GM21526 (cell line): ENCODE data around the gene PRKCQ.

Source experiments
- ATAC-seq: cut with Tn5 transposase; IDR thresholded peaks from one replicate; pipeline ENCODE4 v1.9.1; 2021; ENCODE audit warnings: moderate library complexity; ENCODE audit not compliant: unreplicated experiment, low FRiP score

PRKCQ gene

DNA sequence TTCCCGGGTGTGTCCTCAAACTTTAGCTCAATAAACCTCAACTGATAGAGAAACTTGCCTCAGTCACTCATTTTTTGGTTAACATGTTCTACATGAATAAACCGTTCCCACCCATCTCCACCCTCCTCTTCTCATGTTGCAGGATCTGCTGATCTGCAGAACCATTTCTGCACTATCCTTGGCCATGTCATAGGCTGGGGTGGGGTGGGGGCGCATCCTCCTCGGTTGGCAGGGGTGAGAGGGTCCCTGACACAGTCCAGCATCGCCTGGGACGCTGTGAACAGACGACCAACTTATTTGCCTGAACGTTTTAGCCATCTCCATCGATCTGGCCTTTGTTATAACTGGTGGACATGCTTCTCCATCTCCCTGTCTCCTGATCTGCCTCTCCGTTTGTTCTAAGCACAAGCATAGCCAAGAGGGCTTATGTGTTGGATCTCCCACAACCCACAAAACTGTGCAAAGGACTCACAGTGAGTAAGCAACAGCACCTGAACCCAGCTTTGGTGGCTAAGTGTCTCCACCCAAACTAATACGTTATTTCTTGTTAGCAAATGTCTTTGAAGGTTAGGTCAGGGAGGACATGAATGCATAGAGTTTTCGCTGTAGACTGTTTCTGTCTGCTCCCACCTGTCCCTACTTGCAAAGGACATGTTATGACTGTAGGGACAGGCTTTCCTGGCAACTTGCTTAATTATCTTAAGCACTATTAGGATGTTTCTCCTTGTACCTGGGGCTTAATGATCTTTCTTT, 51.7 kb downstream of the PRKCQ start:
- no peak for ATAC-seq

DNA sequence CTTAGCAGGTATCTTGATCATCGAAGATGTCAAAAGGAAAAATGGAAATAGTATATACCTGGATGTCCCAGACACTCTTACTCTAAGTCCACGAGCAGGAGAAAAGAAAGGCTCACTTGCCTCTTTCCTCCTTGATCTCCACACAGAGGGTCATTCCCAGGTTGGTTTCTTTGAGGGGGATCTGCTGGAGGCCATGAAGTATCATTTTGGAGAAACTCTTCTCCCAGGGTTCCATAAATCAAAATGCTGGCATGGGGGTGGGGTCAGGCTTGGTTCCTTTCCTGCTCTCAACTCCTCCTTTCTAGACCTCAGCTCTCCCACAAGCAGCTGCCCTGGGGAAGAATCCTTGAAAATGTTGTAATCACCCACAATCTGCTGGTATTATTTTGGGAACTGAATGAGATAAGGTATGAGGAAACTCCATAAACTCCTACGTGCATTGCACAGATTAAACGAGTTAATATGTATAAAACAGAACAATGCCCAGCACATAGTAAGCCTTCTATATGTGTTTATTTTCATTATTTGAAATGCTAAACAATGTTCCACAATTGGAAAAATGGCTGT, 54.4 kb downstream of the PRKCQ start:
- no peak for ATAC-seq

DNA sequence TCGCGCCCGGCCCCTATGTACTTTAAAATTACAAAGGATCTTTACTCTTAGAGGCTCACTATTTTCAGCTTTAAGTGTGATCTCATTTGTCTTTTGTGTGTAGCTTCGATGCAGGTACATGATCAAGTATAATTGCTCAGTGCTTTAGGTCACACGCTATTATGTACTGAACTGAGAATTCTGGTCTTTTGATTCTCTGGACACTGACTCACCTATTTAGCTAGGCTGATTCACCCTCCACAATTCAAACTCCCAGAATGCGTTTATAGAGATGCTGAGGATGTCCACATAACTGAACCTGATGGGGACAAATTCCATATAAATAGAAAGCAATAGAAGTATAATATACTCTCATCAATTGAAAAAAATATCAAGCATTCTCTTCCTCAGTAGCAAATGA, 57.8 kb downstream of the PRKCQ start:
- no peak for ATAC-seq

- no peak for ATAC-seq
Measured at GRCh38 chr10:6520138-6520537, 59.9 kb downstream of the PRKCQ start.

- no peak for ATAC-seq
Measured at GRCh38 chr10:6518791-6519429, 61.2 kb downstream of the PRKCQ start.

DNA sequence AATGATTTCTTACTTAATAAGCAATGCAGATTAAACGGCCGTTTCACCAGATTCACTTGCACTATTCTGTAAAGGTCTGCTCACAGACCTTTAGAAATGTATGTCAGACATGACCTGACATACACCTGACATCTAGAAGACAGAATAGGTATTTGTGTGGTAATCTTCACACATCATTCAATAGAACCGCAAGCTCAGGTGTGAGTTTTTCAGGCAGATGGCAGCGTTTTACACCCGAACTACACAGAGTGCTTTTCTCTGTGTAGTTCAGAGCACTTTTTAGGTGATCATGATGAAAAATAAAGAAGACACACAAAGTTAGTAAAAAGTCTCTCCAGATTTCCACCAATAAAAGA, 63.2 kb downstream of the PRKCQ start:
- ATAC-seq = no peak

- no peak for ATAC-seq
Measured at GRCh38 chr10:6516281-6516928, 63.7 kb downstream of the PRKCQ start.

DNA sequence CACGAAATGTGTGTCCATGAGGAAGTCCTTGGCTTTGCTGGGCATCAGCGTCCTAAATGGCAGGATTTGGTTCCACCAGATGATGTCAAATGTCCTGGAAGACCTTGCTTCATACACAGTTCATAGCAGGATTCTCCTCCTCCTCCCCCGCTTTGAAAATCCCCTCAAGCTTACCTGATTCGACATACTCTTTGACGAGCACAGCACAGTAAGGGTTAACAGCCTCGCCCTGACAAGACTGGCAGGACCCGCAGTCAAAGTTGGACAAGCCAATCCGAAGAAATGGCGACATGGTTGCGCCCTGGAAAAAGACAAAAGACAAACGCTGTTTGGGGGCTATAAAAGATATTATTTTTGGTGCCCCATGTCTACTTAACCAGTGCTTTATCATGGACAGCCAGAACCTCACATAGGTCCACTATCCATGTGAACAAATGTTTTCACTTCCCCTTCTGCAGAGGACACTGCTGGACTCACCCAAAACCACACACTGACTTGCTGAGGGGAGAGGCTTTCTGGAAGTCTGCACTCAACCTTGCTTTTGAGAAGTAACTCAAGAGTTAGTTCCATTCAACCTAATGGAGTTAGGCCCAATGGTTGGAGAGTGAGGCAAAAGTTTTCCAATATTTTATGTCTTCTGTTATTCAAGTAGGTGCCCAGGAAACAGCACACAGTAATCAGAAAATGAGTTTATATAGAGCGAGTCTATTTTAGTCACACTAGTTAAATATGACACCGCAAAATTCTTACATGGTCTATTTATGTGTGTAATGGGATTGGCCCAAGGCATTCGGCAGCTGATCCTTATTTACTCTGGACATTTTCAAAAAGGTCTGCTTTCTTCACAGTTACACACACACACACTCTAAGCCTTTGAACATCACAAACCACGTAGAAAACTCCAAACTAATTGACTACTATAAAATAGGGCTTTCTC, 65.0 kb downstream of the PRKCQ start:
- no peak for ATAC-seq

- no peak for ATAC-seq
Measured at GRCh38 chr10:6514180-6514579, 65.9 kb downstream of the PRKCQ start.

DNA sequence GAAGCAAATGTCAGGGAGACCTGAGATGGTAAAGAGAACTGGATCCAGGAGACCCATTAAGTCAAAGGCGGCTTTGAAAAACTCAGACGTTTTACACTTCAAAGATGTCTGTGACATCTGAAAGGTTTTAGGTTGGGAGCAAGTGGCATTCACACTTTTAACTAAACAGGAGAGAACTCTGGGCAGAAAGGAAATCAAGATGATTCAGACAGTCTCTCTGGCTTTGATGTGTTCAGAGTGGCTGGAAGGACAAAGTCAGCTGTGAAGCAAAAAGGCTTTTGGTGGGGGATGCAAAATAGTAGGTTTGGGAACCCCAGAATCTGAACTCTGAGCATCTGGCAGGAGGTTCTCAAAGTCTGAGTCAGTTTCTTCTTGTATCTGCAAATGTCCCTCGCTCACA, 66.6 kb downstream of the PRKCQ start:
- ATAC-seq = no peak

DNA sequence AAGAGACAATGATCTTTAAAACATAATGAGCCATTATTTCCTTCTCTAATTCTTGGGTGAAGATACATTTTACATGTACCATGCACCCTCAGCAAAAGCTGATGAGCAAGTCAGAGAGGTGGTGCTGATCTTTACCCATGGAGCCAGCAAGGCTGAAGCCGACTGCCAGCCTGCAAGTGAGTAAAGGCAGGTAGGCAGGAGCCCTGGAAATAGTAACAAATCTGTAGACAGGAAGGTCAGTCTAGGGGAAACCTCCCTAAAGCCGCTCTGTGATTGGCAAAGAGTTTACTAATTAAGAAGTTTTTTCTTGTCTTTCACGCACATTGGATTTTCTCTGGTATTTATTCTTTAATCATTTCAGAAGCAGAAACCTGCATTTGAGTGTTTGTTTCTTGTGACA, 67.9 kb downstream of the PRKCQ start:
- no peak for ATAC-seq

- ATAC-seq = no peak
Measured at GRCh38 chr10:6511347-6511746, 68.7 kb downstream of the PRKCQ start.

- ATAC-seq = no peak
Measured at GRCh38 chr10:6507311-6507710, 72.8 kb downstream of the PRKCQ start.

DNA sequence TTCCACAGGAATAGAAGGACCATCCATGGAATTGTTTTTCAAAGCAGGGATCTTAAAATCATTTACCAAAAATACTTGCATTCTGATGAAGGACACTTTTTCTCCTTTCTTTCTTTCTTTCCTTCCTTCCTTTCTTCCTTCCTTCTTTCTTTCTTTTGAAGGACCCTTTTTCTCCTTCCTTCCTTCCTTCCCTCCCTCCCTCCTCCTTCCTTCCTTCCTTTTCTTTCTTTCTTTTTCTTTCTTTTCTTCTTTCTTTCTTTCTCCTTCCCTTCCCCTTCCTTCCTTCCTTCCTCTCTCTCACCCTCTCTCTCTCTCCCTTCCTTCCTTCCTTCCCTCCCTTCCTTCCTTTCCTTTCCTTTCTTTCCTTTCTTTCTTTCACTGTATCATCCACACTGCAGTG, 74.8 kb downstream of the PRKCQ start:
- ATAC-seq = no peak

DNA sequence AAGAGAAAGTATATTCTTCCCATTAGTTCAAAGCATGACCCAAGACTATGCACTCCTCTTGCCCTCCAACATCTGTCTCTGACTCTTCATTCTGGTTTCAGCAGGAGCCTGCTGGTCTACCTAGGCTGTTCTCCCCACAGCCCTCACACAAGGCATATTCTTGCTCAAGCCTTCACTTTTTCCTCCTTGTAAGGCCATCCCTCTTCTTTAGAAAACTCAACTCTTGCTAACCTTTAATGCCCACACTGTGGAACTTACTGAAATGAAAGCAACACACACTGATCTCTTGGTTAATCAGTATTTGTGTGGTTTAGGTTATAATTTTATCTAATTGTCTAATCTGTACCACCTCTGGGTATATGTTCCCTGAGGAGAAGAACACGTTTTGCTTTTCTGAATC, 75.8 kb downstream of the PRKCQ start:
- no peak for ATAC-seq

GRCh38 chr10:6503171-6503570, 76.9 kb downstream of the PRKCQ start:
- no peak for ATAC-seq

GRCh38 chr10:6501931-6502330, 78.1 kb downstream of the PRKCQ start:
- no peak for ATAC-seq

GRCh38 chr10:6499974-6500373, 80.1 kb downstream of the PRKCQ start:
- ATAC-seq = no peak

DNA sequence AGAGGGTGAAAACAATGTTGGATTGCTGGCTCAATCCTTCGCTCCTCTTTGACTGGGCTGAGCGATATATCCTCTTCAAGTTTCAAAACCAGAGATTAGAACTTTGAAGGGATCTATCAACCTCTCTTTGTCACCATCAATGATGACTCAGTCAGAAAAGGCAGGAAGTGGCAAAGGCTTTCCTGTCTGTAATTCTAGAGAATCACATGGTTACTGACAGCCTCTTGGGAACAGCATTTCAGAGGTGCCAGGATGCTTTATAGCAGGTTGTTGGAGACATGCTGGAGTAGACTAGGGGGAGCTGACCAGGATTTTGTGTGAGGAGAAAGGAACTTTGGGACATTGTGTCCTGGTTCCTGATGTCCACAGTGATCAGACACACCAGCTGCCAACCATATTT, 81.3 kb downstream of the PRKCQ start:
- ATAC-seq = no peak

DNA sequence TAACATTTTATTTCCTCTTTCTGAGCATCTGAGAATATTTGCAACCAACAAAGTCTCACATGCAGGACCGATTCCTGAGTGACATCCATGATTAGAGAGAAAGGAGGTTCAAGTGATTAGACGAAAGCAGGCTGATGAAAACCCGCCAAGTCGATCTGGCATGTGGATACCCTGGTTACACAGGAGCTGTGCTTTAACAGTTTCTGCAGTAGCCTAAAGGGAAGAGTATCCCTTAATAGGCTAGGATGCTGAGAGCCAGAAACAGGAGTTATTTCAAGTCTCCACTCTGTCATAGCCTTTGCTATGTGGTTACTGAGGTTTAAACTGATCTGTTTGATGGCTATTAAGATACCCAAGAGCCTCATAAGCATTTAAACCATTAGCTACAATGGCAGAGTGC, 82.5 kb downstream of the PRKCQ start:
- ATAC-seq = no peak
